GM18502 (cell line): ENCODE data around the gene ZC3H12C.

Experiments
- ATAC-seq: cut with Tn5 transposase; IDR thresholded peaks from one replicate; pipeline ENCODE4 v1.9.1; 2021; ENCODE audit warnings: mild to moderate bottlenecking; ENCODE audit not compliant: unreplicated experiment, poor library complexity

Gene ZC3H12C

DNA sequence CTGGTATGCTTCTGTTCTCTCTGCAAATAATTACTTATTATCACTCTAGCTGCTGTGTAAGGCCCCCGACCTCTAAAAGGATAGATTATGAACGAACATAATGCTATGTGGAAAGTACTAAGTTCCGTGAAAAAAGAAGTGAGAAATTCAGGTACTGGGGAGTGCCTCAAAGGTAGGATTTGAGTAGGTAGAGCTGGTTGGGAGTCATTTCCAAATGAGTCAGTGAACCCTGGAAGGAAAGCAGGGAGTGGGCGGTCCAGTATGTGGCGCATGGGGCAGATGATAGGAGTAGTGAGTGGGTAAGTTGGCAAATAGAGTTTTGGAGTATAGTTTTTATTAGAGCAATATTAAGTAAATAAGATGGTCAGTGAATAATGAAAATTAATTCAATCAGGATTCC is 2.4 kb downstream of the ZC3H12C start:
- ATAC-seq = no peak

DNA sequence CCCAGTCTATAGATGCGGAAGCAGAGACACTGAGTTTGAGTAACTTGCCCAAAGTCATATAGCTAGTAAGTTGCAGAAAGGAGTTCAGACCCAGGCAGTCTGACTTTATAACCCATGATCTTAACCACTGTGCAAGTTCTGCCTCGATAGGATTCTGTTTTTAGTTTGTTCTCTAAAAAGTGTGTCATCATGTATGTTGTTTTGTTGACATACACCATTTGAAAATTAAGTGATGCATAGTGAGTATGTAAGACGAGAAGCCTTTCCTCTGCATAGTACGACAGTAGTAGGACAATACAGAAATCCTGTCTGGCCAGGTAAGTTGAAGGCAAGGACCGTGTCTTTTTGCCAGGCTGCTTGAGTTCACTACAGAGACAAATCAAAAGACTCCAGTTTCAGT is 3.3 kb downstream of the ZC3H12C start:
- ATAC-seq = no peak

DNA sequence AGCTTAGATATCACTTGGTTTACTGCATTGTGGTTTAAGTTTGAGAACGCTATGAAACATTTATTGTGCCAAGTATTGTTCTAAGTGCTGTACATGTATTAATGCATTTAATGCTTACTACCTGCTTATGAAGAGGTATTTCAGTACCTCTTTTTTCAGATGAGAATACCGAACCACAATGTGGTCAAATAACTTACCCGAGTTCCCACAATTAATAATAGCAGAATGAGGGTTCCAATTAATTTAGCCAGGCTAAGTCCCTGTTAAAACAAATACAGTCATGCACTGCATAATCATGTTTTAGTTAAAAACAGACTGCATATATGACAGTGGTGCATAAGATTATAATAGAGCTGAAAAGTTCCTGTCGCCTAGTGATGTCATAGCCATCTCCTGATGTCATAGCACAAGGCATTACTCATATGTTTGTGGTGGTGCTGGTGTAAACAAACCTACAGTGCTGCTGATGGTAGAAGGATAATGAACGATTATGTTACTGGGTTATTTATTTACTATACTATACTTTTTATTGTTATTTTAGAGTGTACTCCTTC is 4.3 kb downstream of the ZC3H12C start:
- no peak for ATAC-seq

DNA sequence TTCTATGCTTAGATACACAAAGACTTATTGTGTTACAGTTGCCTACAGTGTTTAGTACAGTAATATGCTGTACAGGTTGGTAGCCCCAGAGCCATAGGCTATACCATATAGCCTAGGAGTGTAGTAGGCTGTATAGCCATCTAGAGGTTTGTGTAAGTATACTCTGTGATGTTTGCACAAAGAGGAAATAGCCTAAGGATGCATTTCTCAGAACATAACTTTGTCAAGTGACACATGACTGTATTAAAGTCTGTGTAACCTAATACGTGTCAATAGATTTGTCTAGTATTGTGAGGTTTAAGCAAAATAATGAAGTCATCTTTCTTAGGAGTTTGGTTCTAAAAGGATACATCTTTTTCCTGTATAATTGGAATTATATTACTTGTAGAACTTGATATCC is 5.5 kb downstream of the ZC3H12C start:
- peak; percentile 74 for ATAC-seq

DNA sequence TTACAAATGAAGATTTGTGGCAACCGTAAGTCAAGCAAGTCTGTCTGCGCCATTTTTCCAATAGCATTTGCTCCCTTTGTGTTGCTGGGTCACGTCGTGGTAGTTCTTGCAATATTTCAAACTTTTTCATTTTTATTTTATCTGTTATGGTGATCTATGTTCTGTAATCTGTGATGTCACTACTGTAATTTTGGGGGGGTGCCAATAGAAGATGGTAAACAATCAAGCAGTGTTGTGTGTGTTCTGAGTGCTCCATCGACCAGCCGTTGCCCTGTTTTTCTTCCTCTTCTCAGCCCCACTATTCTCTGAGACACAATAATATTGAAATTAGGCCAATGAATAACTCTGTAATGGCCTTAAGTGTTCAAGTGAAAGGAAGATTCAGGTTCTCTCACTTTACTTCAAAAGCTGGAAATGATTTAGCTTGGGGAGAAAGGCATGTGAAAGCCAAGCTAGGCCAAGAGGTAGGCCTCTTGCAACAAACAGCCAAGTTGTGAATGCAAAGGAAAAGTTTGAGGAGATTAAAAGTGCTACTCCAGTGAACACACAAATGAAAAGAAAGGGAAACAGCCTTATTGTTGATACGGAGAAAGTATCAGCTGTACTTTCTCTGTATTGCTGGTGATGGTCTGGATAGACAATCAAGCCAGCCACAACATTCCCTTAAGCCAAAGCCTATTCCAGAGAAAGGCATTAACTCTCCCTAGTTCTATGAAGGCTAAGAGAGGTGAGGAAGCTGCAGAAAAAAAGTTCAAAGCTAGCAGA is 7.5 kb downstream of the ZC3H12C start:
- no peak for ATAC-seq

DNA sequence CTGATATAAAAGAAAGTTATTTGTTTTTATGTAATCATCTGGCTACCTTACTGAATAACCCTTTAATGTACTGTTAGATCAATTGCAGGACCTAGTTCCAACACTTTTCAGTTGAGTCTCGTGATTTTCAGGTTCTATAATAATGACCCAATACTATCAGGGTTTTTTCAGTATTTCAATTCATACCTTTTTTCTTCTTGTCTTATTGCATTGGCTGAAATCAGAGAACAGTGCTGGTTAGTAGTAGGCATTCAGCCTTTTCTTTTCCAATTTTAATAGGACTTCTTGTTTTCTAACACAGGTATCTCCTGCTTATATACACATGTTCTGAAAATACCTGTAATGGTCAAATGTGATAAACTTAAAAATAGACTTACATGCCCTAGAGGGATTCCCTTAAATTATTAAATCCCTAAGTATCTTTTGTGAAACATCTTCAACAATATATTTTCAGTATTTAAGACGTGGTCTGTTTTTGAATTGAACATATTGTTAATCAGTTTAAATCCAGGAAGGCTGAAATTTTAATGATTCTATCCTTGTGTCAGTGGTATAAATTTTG is 13.6 kb downstream of the ZC3H12C start:
- no peak for ATAC-seq

DNA sequence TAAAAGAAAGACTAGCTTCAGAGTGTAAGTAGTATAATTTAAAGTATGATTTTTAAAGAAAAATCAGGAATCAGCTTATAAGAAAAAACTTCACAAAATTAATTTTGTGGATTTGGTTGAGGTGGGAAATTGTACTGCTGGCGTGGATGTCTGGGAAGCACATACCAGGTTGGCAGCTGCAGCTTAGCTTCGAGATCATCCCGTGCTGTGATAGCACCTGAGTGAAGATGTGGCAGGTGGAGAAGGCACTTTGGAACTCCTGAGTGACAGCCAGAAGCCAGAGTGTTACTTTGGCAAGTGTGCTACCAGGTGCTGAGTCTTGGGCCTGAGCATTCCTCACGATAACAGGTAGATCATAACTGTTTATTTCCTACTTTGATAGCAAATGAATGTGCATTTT is 17.7 kb downstream of the ZC3H12C start:
- no peak for ATAC-seq

DNA sequence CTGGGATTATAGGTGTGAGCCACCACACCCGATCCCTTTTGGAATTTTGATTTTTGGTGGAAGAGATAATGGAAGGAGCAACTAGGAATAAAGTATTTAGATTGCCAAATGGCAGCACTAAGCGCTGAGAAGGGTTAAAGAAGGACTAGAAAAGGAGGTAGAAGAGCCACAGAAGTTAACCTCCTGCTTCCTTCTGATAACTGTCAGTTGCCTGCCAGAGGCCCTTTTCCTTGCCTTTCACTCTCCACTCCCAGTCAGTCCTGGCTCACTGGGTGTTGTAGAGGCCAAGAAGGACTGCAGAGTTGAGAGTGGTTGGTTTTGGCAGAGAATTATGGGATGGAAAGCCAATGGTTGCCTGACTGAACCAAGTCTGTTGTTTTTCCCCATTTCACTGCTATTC is 19.3 kb downstream of the ZC3H12C start:
- no peak for ATAC-seq

DNA sequence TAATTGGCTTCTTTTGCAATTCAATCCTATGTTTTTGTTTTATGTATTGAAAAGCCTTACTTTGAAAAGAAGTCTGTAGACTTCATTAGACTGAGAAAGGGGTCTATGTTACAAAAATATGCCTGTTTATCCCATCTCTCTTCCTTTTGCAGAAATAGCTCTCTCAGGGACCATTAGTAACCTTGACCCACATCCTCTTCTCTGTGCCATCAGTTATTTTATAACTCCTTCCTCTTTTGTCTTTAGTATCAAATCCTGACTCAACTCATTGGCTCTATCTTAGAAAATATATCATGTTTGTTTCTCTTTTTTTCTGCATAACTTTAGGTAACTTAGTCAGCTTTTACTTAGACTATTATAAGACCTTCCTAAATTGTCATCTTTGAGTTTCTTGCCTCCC is 20.3 kb downstream of the ZC3H12C start:
- ATAC-seq = no peak

DNA sequence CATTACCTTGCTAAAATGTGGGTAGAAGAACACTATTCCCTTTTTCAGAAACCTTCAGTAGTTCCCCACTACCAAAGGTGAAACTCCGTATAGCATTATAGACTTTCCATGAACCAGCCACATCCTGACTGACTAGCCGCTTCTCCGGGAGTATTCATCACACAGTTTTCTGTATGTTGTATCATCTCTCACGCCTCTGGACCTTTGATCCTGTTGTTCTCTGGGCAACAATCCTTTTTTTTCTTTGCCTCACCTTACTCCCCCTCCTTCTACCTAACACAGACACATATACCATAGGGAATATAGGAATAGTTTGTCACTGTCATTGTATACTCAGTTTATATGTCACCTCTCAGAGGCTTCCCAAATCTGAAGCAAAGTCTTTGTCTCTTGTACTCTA is 20.8 kb downstream of the ZC3H12C start:
- no peak for ATAC-seq

DNA sequence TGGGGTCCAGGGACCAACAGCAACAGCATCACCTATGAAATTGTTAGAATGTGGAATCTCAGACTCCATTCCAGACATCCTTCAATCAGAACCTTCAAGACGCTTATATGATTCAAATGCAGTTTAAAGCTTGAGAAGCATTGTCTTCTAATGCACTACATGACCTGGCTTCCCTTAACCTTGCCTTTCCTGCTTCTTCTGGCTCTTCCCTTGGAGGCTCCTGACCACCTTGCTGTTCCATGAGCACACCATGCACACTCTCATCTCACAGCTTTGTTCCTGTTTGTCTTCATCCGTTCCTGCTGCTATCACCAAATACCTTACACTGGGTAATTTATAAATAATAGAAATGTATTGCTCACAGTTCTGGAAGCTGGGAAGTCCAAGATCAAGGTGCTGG is 26.1 kb downstream of the ZC3H12C start:
- no peak for ATAC-seq

DNA sequence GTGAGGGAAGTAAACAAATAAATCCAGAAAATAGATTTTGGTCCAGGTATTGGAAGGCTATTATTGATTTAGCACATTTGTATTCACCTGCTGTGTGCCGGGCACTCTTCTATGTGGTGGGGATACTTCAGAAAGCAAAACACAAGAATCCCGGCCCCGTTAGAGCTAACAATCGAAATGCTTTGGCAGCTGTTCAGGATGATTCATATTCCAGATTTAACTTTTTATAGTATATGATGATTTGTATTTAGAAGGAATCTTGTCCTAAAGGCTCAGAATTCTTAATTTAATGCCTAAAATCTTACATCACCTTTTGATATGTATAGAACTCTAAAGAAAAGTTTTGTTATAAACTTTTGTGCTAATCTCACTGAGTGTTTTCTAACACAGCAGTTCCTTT is 28.0 kb downstream of the ZC3H12C start:
- no peak for ATAC-seq

DNA sequence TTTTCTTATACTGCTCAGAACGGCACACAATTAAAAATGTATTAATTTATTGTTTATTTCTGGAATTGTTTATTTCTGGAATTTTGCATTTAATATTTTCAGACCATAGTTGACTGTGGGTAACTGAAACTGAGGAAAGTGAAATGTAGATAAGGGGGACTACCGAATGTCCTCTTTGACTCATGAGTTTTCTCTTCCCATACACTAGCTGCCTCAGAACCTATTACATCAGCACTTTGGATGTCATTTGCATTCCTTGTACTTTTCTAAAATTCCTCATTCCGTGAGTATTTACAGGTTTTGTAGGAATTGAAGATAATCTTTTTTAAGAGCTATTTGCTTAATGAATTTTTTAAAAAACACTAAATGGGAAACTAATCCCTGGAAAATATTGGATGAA is 29.8 kb downstream of the ZC3H12C start:
- ATAC-seq = no peak

DNA sequence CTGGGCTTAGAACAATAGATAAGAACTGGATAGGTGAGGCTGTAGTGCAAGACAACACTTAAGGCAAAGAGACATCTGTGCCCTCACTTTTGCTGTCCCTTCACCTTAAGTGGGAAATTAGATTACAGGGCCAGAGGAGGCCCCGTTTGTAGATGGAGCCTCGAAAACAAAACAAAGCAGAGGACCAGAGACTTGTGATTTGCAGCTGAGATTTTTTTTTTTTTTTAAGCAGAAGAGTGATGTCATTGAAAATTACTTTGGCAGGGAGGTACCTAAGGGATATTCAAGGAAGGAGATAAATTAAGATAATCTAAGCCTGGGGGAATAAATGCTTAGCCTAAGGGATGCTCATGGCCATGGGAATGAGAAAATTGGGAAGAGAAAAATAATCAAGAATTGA is 31.4 kb downstream of the ZC3H12C start:
- no peak for ATAC-seq

DNA sequence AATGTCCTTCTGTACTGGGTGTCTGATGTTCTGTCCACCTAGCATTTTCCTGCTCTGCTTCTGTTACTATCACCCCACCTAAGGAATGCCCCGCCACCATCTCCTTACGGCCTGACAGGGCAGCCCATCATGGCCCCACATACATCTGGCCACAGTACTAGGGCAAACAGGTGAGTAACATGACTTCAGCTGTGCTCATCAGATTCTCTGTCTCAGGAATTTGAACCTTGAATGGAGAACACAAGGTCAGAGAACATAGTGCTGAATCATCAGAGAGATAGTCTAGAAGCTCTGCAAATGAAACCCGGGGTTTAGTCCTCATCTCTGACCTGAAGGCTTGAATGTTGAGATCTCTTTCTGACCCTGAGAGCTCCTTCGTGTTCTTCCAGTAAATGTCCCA is 32.4 kb downstream of the ZC3H12C start:
- no peak for ATAC-seq

DNA sequence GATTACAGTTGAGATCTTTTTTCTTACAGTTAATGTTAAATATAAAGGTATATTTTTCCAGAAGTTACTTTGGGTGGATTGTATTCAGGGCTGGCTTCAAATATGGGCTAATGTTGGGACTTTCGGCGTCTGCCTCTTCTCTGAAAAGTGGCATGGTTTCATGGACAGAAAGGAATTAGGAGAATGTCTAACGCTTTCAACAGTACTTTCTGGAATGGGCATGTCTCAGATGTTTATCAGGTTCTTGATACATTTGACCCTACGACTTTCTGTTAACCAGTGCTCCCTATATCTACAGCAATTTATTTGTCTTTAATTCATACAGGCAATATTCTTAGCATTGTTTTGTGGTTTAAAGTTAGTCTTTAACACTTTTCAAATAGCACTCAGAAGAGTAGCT is 33.7 kb downstream of the ZC3H12C start:
- ATAC-seq = no peak

DNA sequence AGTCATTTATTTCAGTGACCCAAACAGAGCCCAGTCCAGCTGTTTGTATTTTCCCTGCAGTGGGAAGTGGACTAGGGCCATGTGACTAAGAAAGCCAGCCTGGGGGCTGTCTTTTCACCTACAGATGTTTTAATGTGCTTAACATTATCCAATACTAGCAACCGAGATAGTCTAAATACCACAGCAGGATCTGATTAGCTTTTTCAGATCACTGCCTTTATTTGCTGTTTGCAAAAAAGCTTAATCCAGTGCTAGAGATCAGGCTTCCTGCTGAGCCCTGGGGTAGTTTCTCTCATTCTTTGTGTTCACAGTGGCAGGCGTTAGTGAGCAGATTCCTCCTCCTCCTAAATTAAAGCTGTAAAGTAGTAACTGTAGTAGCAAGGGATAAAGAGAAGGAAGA is 35.0 kb downstream of the ZC3H12C start:
- no peak for ATAC-seq

DNA sequence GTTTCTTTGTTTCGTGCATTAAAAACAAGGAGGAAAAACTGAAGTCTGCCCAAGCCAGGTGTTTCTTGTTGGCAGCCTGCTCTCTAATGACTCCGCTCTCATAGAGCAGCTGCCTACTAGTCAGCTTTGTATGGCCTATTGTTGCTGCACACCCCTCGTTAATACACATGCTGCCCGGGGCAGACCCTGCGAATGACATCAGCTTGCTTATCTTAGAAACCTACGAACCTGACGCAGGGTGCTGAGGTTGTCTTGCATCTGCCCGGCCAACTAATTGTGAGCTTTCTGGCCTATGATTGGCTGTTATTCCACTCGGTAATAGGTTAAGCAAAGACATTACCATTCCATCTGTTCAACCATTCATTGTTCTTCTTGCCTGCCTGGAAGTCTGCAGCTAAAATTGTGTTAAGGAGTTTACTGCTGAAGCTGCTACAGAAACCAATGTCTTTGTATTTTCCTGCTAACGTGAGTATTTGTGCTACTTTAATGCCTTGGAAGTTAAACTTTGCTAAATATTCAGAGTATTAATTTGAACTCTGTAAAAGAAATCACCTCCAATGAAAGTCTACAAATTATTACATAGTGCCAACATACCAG is 37.5 kb downstream of the ZC3H12C start:
- ATAC-seq = no peak

DNA sequence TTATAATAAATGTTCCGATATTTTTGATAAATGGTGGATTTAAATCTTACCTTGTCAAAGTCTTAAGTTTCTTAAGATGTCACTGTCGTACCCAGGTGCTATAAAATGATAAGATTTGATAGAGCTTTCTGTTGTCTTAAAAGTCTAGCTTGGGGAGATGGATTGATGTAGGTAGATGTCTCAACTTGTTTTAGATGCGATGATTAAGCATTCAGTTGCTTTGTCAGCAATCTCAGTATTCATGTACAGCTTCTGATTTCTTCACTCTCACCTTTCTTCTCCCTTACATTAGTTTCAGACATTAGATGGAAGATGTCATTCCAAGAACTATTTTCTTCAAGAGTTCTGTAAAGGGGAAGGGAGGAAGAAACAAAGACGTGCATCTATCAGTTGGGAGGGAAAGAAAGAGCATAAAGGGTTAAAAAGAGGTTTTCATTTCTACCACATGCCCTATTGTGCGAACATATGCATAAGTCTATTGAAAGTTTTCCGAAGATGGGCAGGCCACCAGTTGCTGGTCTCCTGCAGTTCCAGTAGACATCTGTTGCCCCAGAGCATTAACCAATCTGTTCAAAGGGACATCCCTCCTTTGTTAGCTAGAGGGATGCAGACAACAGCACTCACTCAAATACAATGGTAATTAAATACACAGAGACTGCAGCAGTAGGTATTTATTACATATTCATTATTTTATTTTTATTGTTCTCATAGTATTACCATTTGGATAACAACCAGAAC is 38.4 kb downstream of the ZC3H12C start:
- ATAC-seq = no peak

DNA sequence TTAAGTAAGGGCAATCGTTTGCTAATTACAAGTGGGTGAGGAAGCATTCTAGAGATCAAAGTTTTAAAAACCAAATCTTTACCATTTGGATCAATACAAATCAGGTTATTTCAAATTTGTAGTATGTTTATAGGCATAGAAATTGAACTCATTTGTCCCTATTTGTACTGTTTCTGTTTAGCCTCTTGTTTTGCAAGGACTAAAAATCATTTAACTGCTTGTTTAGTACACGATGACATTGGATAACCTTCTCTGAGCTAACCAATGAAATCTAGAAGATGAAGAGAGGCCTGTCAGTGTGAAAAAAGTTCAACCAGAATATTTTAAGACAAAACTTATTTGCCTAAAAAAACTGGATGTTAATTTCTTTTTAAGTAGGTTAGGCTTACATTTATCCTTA is 40.0 kb downstream of the ZC3H12C start:
- ATAC-seq = no peak

DNA sequence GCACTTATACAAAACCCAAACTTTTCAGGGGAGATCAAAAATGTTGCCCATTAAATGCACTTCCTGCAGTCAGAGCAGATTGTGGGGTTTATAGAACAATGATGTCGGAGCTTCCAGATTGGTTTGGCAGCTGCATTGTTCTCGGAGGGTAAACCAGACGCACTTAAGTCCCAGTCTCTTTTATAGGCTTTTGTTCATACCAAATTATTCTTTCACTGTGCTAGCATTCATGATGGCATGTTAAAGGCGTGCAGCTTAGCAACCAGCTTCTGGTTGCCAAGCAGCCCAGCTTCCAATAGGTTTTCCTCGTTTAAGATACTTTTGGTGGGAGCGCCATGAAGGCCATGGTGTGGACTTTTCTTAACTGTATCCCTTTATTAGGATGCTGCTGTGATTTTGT is 40.9 kb downstream of the ZC3H12C start:
- ATAC-seq = no peak
